Lung (tissue), 12 donors: ENCODE data around the gene RCN2. TPM values are rescaled to one million over a fixed set of nuclear protein-coding genes. Genes with fewer than 3 reads are reported as not detected.
A peak's percentile ranks its signal among the peaks of the same experiment; 100 is the strongest.

Experiments used
- ATAC-seq: fragments of 200-7000 bp; cut with Tn5 transposase; one replicate; pipeline ENCODE4 v1.9.1; 2020; ENCODE audit warnings: moderate number of reproducible peaks; ENCODE audit not compliant: insufficient read depth, low FRiP score
- DNase-seq, 3 donors: peaks; one replicate each; pipeline ENCODE4 v3.0.0-alpha.2; 2013 to 2017
- H3K27ac ChIP-seq, 2 donors: one replicate each; pipeline ENCODE4 v1.5.1; 2013; ENCODE audit warnings: mild to moderate bottlenecking in 2 of 2, moderate library complexity in 2 of 2, control low read depth in 1 of 2, inconsistent platforms in 1 of 2, low read depth in 1 of 2, low read length in 1 of 2
- H3K27me3 ChIP-seq, 3 donors: one replicate each; pipeline ENCODE4 v1.5.1; 2013; ENCODE audit warnings: low read length in 2 of 3; ENCODE audit not compliant: control insufficient read depth in 3 of 3, insufficient read depth in 3 of 3
- H3K36me3 ChIP-seq, 4 donors: one replicate each; pipeline ENCODE4 v1.5.1; 2013; ENCODE audit warnings: low read length in 4 of 4, mild to moderate bottlenecking in 1 of 4, moderate library complexity in 1 of 4; ENCODE audit not compliant: control insufficient read depth in 4 of 4, insufficient read depth in 4 of 4
- H3K4me1 ChIP-seq, 5 donors: one replicate each; pipeline ENCODE4 v1.5.1; 2013; ENCODE audit warnings: low read length in 5 of 5, mild to moderate bottlenecking in 2 of 5, moderate library complexity in 1 of 5; ENCODE audit not compliant: control insufficient read depth in 5 of 5, insufficient read depth in 5 of 5
- H3K4me3 ChIP-seq: one replicate; pipeline ENCODE4 v1.5.1; 2013; ENCODE audit warnings: mild to moderate bottlenecking, control low read depth, moderate library complexity
- H3K9ac ChIP-seq, 2 donors: one replicate each; pipeline ENCODE4 v1.5.1; 2013; ENCODE audit warnings: low read length in 2 of 2, control low read depth in 1 of 2; ENCODE audit not compliant: insufficient read depth in 1 of 2
- H3K9me3 ChIP-seq, 4 donors: one replicate each; pipeline ENCODE4 v1.5.1; 2013; ENCODE audit warnings: low read length in 3 of 4, mild to moderate bottlenecking in 1 of 4, moderate library complexity in 1 of 4; ENCODE audit not compliant: control insufficient read depth in 4 of 4, insufficient read depth in 3 of 4
- WGBS, 2 donors: extraction: QIAGEN DNeasy Blood & Tissue Kit; methylation state at CpG; one replicate each; pipeline ENCODE4 v1.1.7; 2013; 5-methylcytosine and 5-hydroxymethylcytosine counted together
- polyA plus RNA-seq, 2 donors: library from polyadenylated mRNA; stranded (reverse); fragments of 200-250 nt; gene quantifications; one replicate each; pipeline ENCODE4 v1.2.1, GENCODE V29; 2013
- total RNA-seq, 2 donors: library from RNA; depleted of rRNA in 1 of 2; stranded (reverse); fragments of >200 nt in 1 of 2; gene quantifications; one replicate each; pipeline ENCODE4 v1.2.1, GENCODE V29; 2014 to 2021
- TF ChIP-seq, protein P1 (sequence below): IDR thresholded peaks from 2 replicates; pipeline ENCODE4 v1.5.1; 2012; ENCODE audit warnings: mild to moderate bottlenecking; ENCODE audit errors: control extremely low read depth, extremely low read depth
- donor health status: control.
- donor health status: control.
- donor health status: Bipolar disorder and iron deficiency.
- donor health status: healthy.
- donor health status: DM: yes; HTN: yes; CAD: no.

Gene RCN2
- total and polyA plus RNA-seq, 4 donors, result 28.7 to 66.1 (median 34.2) TPM

DNA sequence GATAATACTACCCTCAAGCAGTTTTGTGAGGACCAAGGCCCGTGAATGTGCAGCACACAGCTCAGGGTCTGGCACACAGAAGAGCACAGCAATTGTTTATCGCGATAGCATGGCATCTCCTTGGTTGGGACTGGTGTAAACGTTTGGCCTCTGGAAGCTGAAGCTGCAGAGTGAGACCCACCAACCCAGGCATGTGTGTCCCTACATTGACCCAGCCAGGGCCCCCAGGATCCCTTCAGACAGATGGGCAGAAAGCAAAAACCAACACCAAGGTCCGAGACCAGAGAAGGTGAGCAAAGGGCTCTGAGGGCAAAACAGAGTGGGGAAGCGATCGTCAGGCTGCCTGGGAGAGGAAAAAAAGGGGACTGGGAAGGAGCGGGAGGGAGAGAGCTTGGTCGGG lies 50.8 kb downstream of the RCN2 start:
- H3K4me3 ChIP-seq, result no peak overlapping the region
- TF ChIP-seq, protein P1, sequence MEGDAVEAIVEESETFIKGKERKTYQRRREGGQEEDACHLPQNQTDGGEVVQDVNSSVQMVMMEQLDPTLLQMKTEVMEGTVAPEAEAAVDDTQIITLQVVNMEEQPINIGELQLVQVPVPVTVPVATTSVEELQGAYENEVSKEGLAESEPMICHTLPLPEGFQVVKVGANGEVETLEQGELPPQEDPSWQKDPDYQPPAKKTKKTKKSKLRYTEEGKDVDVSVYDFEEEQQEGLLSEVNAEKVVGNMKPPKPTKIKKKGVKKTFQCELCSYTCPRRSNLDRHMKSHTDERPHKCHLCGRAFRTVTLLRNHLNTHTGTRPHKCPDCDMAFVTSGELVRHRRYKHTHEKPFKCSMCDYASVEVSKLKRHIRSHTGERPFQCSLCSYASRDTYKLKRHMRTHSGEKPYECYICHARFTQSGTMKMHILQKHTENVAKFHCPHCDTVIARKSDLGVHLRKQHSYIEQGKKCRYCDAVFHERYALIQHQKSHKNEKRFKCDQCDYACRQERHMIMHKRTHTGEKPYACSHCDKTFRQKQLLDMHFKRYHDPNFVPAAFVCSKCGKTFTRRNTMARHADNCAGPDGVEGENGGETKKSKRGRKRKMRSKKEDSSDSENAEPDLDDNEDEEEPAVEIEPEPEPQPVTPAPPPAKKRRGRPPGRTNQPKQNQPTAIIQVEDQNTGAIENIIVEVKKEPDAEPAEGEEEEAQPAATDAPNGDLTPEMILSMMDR, result no peak
- H3K9me3 ChIP-seq, result peaks cover 0 to 7% (median 0%) of the 10 kb centered on the region in 4 donors
- no peaks in the 10 kb centered on the region for H3K36me3 ChIP-seq
- WGBS, 2 donors, result 88 to 89% methylated on average over 9 of the region's 9 CpGs
- no peak overlapping the region for H3K27ac ChIP-seq
- no peak overlapping the region for H3K9ac ChIP-seq
- no peak for ATAC-seq
- DNase-seq, result no peak
- peaks cover 0 to 2% (median 0%) of the 10 kb centered on the region in 5 donors for H3K4me1 ChIP-seq
- H3K27me3 ChIP-seq, result no peaks in the 10 kb centered on the region

DNA sequence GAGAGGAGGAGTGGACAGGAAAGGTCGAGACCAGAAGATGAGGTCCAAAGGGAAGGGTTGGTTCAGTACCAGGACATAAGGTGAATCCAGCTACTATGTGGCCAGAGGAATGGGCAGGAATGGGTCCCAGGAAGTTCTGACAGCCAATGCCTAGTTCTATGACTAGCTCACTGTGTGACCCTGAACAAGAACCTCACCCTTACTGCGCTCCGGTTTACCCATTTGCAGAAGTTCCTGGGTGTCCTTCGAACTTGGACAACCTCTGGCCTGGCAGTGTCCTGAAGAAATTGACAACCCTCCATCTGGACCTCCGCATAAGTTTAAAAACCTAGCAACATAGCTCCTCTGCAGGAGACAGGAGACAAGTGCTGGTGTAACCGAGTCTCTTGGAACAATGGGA lies 51.2 kb downstream of the RCN2 start:
- WGBS, 2 donors, result 65 to 78% methylated on average over 6 of the region's 6 CpGs
- peaks cover 0 to 2% (median 0%) of the 10 kb centered on the region in 5 donors for H3K4me1 ChIP-seq
- ATAC-seq (no peak), DNase-seq (no peak)
- TF ChIP-seq, protein P1, result no peak
- H3K36me3 ChIP-seq, result no peaks in the 10 kb centered on the region
- H3K27me3 ChIP-seq, result no peaks in the 10 kb centered on the region
- no peak overlapping the region for H3K9ac ChIP-seq
- peaks cover 0 to 7% (median 0%) of the 10 kb centered on the region in 4 donors for H3K9me3 ChIP-seq
- H3K27ac ChIP-seq, result peak overlapping the region in 1 of 2 donors; percentile 11
- H3K4me3 ChIP-seq, result no peak overlapping the region

DNA sequence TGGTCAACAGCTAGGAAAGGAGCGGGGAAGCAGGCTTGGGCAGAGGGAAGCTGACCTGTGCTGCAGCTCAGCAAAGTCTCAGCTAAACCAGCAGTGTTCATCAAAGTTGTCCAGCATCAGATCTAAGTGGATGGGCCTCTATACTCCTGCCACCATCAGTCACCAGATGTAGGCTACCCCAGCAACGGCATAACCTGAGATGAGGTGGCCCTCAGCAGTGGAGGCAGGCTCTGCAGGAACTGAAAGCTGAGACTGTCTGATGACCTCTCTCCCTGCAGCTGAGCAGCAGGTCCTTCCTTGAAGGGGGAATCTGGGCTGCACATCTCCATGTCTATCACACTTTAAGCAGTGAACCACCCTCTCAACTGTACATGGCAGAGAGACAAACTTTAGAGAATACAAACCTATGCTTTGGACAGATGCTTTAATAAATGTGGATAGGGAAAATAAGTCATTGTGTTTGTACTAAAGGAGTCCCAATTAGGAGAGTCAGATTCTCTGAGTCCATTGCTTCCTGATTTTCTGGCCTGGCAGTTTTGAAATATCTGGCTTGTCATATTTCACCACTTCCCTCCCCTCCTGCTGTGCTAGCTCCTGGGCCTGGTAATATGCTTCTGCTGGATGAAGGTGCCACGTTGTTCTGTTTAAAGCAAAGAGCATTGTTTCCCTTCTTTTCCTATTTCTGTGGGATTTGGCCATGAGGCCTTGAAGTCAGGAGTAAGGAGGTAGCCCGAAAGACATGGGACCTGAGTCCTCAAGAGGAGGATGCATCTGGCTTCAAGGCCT lies 52.2 kb downstream of the RCN2 start:
- peaks cover 0 to 7% (median 0%) of the 10 kb centered on the region in 5 donors for H3K4me1 ChIP-seq
- no peaks in the 10 kb centered on the region for H3K36me3 ChIP-seq
- DNase-seq, result no peak
- H3K4me3 ChIP-seq, result no peak overlapping the region
- ATAC-seq, result no peak
- peak overlapping the region in 1 of 2 donors; percentile 66 for H3K27ac ChIP-seq
- no peaks in the 10 kb centered on the region for H3K27me3 ChIP-seq
- H3K9me3 ChIP-seq, result peaks cover 0 to 7% (median 0%) of the 10 kb centered on the region in 4 donors
- TF ChIP-seq, protein P1, result no peak
- 42 to 74% methylated on average over 4 of the region's 4 CpGs for WGBS, 2 donors
- H3K9ac ChIP-seq, result no peak overlapping the region
